ENCODE results near the gene PCSK7. TPM values are rescaled to one million over a fixed set of nuclear protein-coding genes. Genes with fewer than 3 reads are reported as not detected.

PCSK7 gene
- total RNA-seq, 6 donors from 2014 or later: 45.0 to 138 (median 63.8) TPM

DNA sequence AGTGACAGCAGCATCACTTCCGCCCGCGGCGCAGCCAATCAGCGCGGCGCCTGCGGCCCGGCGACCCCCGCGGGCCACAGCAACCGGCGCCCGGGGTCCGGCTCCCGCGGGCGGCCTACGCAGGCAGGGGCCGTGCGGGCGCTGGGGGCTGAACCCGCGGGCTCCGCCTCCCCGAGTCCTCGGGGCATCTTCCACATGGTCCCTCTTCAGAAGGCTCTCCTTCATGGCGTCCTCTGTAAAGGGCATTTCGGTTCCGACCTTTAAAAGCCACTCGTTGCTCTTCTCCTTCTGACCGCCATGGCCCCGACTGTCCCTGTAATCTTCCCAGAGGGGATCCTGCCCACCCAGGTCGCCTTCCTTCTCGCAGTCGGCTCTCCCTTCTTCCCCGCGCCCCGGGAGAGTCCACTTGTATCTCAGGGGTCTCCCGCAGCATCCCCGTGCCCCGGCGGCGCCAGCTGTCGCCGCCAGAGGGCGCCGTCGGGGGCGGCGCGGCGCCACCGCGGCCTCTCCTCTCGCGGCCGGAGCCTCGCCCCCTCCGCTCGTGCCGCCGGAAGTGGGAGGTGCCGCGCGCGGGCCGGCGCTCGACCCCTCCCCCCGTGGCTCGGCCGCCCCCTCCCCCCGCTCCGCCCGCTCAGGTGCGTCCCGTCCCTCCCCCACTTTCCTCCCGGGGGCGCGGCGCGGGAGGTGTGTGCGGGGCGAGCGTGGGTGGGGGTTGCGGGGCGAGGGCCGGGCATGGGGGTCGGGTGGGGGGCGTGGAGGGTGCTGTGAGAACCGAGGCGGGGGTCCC is 412 bp upstream of the PCSK7 start, which contains the start of gene RNF214:
Gene RNF214, plus strand, starts transcription at position 580 of the 787 bp plus-strand sequence. CDS start 1,602 bp downstream, outside the sequence.
- H3K4me1 ChIP-seq: peaks cover 21 to 38% (median 25%) of the 10 kb centered on the region in 4 donors
- peak; percentile 92 to 96 for ATAC-seq (ENCODE audit: low FRiP score in 2 of 2)
- TF ChIP-seq EP300 (IDR thresholded peaks at IDR 0.05) (no peak), POLR2A (IDR thresholded peaks at IDR 0.05) (peak in 3 of 4 donors; percentile 72 to 75 (median 73)), POLR2AphosphoS5 (IDR thresholded peaks at IDR 0.05) (peak in 1 of 2 donors; percentile 3)
- TF ChIP-seq, protein P1, sequence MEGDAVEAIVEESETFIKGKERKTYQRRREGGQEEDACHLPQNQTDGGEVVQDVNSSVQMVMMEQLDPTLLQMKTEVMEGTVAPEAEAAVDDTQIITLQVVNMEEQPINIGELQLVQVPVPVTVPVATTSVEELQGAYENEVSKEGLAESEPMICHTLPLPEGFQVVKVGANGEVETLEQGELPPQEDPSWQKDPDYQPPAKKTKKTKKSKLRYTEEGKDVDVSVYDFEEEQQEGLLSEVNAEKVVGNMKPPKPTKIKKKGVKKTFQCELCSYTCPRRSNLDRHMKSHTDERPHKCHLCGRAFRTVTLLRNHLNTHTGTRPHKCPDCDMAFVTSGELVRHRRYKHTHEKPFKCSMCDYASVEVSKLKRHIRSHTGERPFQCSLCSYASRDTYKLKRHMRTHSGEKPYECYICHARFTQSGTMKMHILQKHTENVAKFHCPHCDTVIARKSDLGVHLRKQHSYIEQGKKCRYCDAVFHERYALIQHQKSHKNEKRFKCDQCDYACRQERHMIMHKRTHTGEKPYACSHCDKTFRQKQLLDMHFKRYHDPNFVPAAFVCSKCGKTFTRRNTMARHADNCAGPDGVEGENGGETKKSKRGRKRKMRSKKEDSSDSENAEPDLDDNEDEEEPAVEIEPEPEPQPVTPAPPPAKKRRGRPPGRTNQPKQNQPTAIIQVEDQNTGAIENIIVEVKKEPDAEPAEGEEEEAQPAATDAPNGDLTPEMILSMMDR (IDR thresholded peaks at IDR 0.05): peak; percentile 98 to 99 (median 98)
- peak within 1 kb of the TSS; percentile 93 to 97 (median 94) for H3K27ac ChIP-seq
- H3K9me3 ChIP-seq: no peaks in the 10 kb centered on the region
- peak; percentile 81 to 96 for DNase-seq
- H3K36me3 ChIP-seq: peaks cover 7 to 28% (median 22%) of the 10 kb centered on the region in 4 donors
- H3K4me3 ChIP-seq: peak within 1 kb of the TSS; percentile 75 to 98 (median 92)
- WGBS, 2 donors: 0 to 2% methylated on average over 12 to 21 of the region's 94 CpGs
- no peaks in the 10 kb centered on the region for H3K27me3 ChIP-seq

DNA sequence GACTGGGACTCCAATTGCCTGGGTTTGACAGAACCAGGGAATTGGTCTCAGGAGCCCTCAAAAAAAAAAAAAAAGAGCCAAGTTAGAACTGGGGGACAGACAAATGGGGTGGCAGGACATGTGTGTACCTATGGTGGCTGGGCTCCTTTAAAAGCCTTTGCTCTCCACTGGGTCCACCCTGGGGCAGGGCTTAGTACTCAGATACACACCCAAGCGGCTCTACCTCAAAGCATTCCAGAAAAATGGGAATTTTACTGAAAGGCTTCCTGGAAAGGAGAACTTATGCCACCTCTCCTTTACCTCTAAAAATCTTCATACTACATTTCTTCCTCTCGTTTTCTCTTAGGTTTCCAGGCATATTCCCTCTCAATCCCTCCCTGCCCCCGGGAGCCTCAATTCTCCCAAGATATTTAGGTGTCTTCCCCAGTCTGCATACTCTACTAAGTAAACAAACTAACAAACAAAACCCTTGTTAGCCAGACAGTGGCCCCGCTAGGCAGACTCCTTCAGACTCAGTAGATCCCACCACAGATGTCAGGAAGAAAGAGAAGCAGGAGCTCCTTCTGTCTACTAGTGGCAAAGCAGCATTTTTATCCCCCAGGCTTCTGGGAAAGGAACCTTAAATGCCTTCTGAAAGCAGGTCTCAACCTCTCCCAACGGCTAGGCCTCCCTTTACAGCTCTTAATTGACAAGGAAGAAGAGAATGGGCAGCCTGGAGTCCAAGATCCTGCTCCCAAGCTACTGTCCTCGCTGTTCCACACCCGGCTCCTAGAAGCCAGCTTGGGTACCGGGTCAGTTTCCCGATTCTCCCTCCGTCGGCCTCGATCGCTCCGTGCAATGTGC is 653 bp downstream of the PCSK7 start:
- ATAC-seq (ENCODE audit: low FRiP score in 2 of 2): no peak
- TF ChIP-seq POLR2A (IDR thresholded peaks at IDR 0.05) (no peak), POLR2AphosphoS5 (IDR thresholded peaks at IDR 0.05) (no peak), EP300 (IDR thresholded peaks at IDR 0.05) (no peak)
- TF ChIP-seq, protein P1 (IDR thresholded peaks at IDR 0.05): no peak
- H3K9me3 ChIP-seq: no peaks in the 10 kb centered on the region

DNA sequence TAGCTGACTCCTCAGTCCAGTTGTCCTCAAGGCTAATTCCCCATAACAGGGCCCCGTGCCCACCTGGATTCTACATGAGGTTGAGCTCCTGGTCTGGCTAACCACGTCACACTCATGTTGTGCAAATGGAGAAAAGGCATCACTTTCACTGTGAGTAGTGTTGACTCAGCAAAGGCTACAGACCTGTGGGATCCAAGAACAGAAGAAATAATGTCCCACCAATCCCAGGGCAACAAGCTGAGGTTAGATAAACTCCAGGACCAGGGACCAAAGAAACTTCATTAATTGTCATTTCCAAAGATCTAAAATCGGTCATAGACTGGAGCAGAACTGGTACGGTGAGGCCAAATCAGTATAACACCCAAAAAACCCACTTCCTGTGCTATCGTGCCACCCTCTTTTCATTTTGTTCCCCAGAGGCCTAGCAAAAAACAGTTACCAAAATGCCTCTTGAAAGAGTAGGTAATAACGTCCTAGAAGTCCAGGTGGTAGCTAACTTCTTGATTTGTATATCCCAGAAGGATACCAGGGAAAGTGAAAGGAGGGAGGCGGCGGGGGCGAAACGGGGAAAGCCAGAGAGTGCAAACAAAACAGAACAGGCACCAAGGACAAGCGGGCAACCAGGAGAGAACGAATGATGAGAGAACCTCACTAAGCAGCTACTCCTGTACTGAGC is 1.4 kb downstream of the PCSK7 start:
- ATAC-seq (ENCODE audit: low FRiP score in 2 of 2): no peak
- 70 to 73% methylated on average over 12 of the region's 12 CpGs for WGBS, 2 donors
- Histone ChIP-seq H3K9me3 (no peaks in the 10 kb centered on the region), H3K4me3 (peak overlapping the region in 3 of 4 donors; percentile 75 to 98 (median 95)), H3K4me1 (peaks cover 21 to 38% (median 25%) of the 10 kb centered on the region in 4 donors), H3K27ac (peak overlapping the region in 3 of 4 donors; percentile 7 to 95 (median 93)), H3K27me3 (no peaks in the 10 kb centered on the region), H3K36me3 (peaks cover 7 to 43% (median 33%) of the 10 kb centered on the region in 4 donors)
- TF ChIP-seq EP300 (IDR thresholded peaks at IDR 0.05): no peak
- TF ChIP-seq POLR2AphosphoS5 (IDR thresholded peaks at IDR 0.05): no peak
- no peak for TF ChIP-seq POLR2A (IDR thresholded peaks at IDR 0.05)
- TF ChIP-seq, protein P1 (IDR thresholded peaks at IDR 0.05): no peak
- no peak for DNase-seq

More for the DNA sequence above, 653 bp downstream of the PCSK7 start:
- Histone ChIP-seq H3K27ac (peak overlapping the region; percentile 93 to 97 (median 94)), H3K4me1 (peaks cover 21 to 38% (median 25%) of the 10 kb centered on the region in 4 donors), H3K4me3 (peak overlapping the region; percentile 44 to 98 (median 85)), H3K36me3 (peaks cover 7 to 36% (median 28%) of the 10 kb centered on the region in 4 donors), H3K27me3 (no peaks in the 10 kb centered on the region)
- WGBS, 2 donors: 10 to 12% methylated on average over 14 of the region's 14 CpGs
- DNase-seq: no peak

DNA sequence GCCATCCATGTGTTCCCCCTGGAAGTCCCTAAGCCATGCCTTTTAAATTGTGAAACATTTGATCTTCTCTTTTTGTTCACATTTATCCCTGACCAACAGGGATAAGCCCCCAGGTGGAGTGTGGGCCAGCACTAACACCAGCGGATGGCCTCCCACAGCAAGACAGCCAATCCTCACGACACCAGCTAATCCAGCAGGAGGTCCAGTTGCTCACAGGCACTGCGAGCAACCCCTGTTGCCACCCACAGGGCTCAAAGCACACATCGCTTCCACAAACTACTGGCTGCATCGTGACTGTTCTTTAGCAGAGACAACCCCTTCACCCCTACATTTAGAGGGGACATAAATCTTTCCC is 2.0 kb downstream of the PCSK7 start:
- no peak for TF ChIP-seq EP300 (IDR thresholded peaks at IDR 0.05)
- no peak for ATAC-seq (ENCODE audit: low FRiP score in 2 of 2)
- DNase-seq: no peak
- Histone ChIP-seq H3K27ac (no peak overlapping the region), H3K27me3 (no peaks in the 10 kb centered on the region), H3K4me3 (peak overlapping the region in 1 of 4 donors; percentile 9), H3K9me3 (no peaks in the 10 kb centered on the region), H3K4me1 (peaks cover 21 to 38% (median 25%) of the 10 kb centered on the region in 4 donors), H3K36me3 (peaks cover 7 to 48% (median 34%) of the 10 kb centered on the region in 4 donors)
- 81 to 95% methylated on average over 5 of the region's 5 CpGs for WGBS, 2 donors
